HEK293 (cell line): ENCODE results near the gene CNIH3.

Experiments
- YY1 ChIP-seq: fragments of 450-650 bp; formaldehyde crosslinking; IDR thresholded peaks from 2 replicates; pipeline ENCODE4 v1.5.1; 2018; ENCODE audit warnings: missing biosample characterization, missing genetic modification characterization
- ZEB2 ChIP-seq: fragments of 450-650 bp; formaldehyde crosslinking; IDR thresholded peaks from 2 replicates; pipeline ENCODE4 v1.5.1; 2016; ENCODE audit warnings: missing biosample characterization, missing genetic modification characterization
- ZNF514 ChIP-seq: fragments of 450-650 bp; formaldehyde crosslinking; IDR thresholded peaks from 2 replicates; pipeline ENCODE4 v1.5.1; 2016; ENCODE audit warnings: missing biosample characterization, missing genetic modification characterization
- TF ChIP-seq, protein P1 (sequence below): fragments of 450-650 bp; formaldehyde crosslinking; IDR thresholded peaks from 2 replicates; pipeline ENCODE4 v1.5.1; 2016; ENCODE audit warnings: missing biosample characterization, missing genetic modification characterization
- TF ChIP-seq, protein P2 (sequence below): fragments of 450-650 bp; IDR thresholded peaks from 2 replicates; pipeline ENCODE4 v1.5.1; 2018; ENCODE audit warnings: missing biosample characterization, mild to moderate bottlenecking, missing genetic modification characterization

DNA sequence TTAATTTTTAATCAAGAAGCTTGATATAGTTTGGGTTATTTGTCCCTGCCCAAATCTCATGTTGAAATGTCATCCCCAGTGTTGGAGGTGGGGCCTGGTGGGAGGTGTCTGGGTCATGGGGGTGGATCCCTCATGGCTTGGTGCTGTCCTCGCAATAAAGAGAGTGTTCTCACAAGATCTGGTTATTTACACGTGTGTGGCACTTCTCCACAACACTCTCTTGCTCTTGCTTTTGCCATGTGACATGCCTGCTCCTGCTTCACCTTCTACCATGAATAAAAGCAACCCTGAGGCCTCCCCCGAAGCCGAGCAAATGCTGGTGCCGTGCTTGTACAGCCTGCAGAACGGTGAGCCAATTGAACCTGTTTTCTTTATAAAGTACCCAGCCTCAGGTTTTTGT, 2.6 kb upstream of the CNIH3 start:
- no peak for TF ChIP-seq YY1 (tag by site-specific recombination)
- TF ChIP-seq, protein P1, sequence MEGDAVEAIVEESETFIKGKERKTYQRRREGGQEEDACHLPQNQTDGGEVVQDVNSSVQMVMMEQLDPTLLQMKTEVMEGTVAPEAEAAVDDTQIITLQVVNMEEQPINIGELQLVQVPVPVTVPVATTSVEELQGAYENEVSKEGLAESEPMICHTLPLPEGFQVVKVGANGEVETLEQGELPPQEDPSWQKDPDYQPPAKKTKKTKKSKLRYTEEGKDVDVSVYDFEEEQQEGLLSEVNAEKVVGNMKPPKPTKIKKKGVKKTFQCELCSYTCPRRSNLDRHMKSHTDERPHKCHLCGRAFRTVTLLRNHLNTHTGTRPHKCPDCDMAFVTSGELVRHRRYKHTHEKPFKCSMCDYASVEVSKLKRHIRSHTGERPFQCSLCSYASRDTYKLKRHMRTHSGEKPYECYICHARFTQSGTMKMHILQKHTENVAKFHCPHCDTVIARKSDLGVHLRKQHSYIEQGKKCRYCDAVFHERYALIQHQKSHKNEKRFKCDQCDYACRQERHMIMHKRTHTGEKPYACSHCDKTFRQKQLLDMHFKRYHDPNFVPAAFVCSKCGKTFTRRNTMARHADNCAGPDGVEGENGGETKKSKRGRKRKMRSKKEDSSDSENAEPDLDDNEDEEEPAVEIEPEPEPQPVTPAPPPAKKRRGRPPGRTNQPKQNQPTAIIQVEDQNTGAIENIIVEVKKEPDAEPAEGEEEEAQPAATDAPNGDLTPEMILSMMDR: no peak
- no peak for TF ChIP-seq ZNF514
- no peak for TF ChIP-seq ZEB2
- TF ChIP-seq, protein P2, sequence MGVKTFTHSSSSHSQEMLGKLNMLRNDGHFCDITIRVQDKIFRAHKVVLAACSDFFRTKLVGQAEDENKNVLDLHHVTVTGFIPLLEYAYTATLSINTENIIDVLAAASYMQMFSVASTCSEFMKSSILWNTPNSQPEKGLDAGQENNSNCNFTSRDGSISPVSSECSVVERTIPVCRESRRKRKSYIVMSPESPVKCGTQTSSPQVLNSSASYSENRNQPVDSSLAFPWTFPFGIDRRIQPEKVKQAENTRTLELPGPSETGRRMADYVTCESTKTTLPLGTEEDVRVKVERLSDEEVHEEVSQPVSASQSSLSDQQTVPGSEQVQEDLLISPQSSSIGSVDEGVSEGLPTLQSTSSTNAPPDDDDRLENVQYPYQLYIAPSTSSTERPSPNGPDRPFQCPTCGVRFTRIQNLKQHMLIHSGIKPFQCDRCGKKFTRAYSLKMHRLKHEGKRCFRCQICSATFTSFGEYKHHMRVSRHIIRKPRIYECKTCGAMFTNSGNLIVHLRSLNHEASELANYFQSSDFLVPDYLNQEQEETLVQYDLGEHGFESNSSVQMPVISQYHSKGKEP (tag by site-specific recombination): no peak
